H1 (cell line): ENCODE measurements around the gene ANKRD9. TPM values are rescaled to one million over a fixed set of nuclear protein-coding genes. Genes with fewer than 3 reads are reported as not detected.

Experiments
- CHD7 ChIP-seq: fragments of 300-600 bp; sonication (generic); IDR thresholded peaks from 2 replicates; pipeline ENCODE4 v1.7.1; 2012; ENCODE audit warnings: low read length, moderate library complexity, mild to moderate bottlenecking, inconsistent platforms; ENCODE audit not compliant: insufficient replicate concordance
- E2F6 ChIP-seq: IDR thresholded peaks from 2 replicates; pipeline ENCODE4 v1.6.1; 2012; ENCODE audit warnings: inconsistent platforms
- FOSL1 ChIP-seq: IDR thresholded peaks from 2 replicates; pipeline ENCODE4 v1.6.1; 2011; ENCODE audit warnings: mild to moderate bottlenecking, low read depth, low read length, moderate library complexity; ENCODE audit not compliant: insufficient read depth
- GABPA ChIP-seq: IDR thresholded peaks from 2 replicates; pipeline ENCODE4 v1.6.1; 2011; ENCODE audit warnings: mild to moderate bottlenecking, low read length, moderate library complexity, borderline replicate concordance; ENCODE audit not compliant: insufficient read depth
- KDM1A ChIP-seq: fragments of 200-600, 300-600 bp; sonication (generic); IDR thresholded peaks from 2 replicates; pipeline ENCODE4 v1.7.1; 2016; ENCODE audit warnings: mild to moderate bottlenecking, low read length, borderline replicate concordance
- MAFK ChIP-seq: IDR thresholded peaks from 2 replicates; pipeline ENCODE4 v1.6.1; 2012; ENCODE audit warnings: low read depth, mild to moderate bottlenecking, improper control_type of control experiment, low read length
- SP1 ChIP-seq: IDR thresholded peaks from 2 replicates; pipeline ENCODE4 v1.6.1; 2011; ENCODE audit warnings: low read depth, low read length
- polyA plus RNA-seq, 7 experiments: library from polyadenylated mRNA; depleted of rRNA in 3 of 7; stranded (reverse) in 5 of 7; unstranded in 2 of 7; fragments of >200 nt in 5 of 7; fragments of 200-250 nt in 2 of 7; gene quantifications; 1 replicate in 5 of 7; 2 replicates in 1 of 7; 4 replicates in 1 of 7; pipeline versions ENCODE4 v1.2.1 to v1.2.3, GENCODE V29; 2011 to 2013; ENCODE audit warnings: missing spikeins in 2 of 7, mixed read lengths in 2 of 7
- total RNA-seq: library from RNA; stranded (reverse); fragmentation: NEBNext Ultra II Directional; extraction: Animal tissue kit (Norgen Biotek cat#: 25700); gene quantifications from 2 replicates; pipeline ENCODE4 v1.2.1, GENCODE V29; 2021
- TF ChIP-seq, protein P1 (sequence below): IDR thresholded peaks from 2 replicates; pipeline ENCODE4 v1.6.1; 2012; ENCODE audit warnings: inconsistent platforms

Gene ANKRD9
- total and polyA plus RNA-seq, 2 of the 8 experiments (the other 6 are each of a cell fraction or from before 2014, with no cell fraction given) = 37.0 to 41.8 TPM

GRCh38 chr14:102516531-102517391 lies 7.2 kb upstream of the ANKRD9 start (continued):
- peak; percentile 22; the same call in 1 of the 2 replicates for TF ChIP-seq E2F6
- no peak for TF ChIP-seq MAFK
- peak; percentile 55; the same call in 1 of the 2 replicates for TF ChIP-seq GABPA
- peak; percentile 78 for TF ChIP-seq FOSL1
- no peak for TF ChIP-seq CHD7
- TF ChIP-seq SP1 = no peak
- TF ChIP-seq KDM1A = 0 out of 2 replicates have a peak, but pooled peaks have one; percentile 50
- TF ChIP-seq, protein P1, sequence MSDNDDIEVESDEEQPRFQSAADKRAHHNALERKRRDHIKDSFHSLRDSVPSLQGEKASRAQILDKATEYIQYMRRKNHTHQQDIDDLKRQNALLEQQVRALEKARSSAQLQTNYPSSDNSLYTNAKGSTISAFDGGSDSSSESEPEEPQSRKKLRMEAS = peak; percentile 68
